Measurements from ENCODE around the gene ABCA2. TPM values are rescaled to one million over a fixed set of nuclear protein-coding genes. Genes with fewer than 3 reads are reported as not detected.

ABCA2 gene
- total and polyA plus RNA-seq, 9 of the 15 experiments (the other 6 are each of a cell fraction or from before 2014, with no cell fraction given), result 0.69 to 16.3 (median 6.1) TPM; not detected in 2

DNA sequence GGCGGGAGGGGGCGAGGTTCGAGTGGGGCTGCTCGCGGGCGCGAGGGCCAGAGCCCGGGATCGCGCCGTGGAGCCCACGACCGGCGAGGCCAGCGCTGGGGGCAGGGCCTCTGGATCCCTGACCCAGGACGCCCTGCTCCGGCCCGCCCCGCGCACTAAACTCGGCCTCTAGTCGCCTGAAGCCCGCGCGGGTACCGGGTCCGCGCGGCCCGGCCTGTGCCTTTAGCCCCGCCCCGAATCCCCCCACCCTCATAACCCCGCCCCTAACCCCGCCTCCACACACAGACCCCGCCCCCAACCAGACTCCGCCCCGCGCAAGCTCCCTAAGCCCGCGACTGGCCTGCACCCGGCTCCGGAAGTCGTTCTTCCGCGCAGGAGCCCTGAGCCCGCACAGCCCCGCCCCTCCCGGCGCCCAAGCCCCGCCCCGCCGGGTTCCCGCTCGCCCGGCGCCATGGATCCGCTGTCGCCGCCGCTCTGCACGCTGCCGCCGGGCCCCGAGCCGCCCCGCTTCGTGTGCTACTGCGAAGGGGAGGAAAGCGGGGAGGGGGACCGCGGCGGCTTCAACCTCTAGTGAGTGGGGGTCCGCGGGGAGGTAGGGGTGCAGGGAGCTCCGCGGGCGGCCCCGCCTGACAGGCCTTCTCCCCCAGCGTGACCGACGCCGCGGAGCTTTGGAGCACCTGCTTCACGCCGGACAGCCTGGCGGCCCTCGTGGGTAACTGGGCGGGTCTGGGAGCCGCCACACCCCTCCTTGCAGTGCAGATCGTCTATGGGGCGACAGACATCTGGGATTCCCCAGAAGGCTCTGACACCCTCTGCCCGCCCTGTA, 35.8 kb downstream of the ABCA2 start, which contains the start of gene PAXX (continued):
- TF ChIP-seq CHD7 (IDR thresholded peaks at IDR 0.05; ENCODE audit: low read depth, low read length), result no peak
- TF ChIP-seq ZNF354B (CRISPR knock-in tag; IDR thresholded peaks at IDR 0.05), result no peak
- peak; percentile 77 to 90; a peak in 3 of 4 replicates for TF ChIP-seq SIN3A (IDR thresholded peaks at IDR 0.05; ENCODE audit: borderline replicate concordance in 2 of 2, control insufficient read depth in 1 of 2, low read depth in 2 of 2, low read length in 2 of 2)
- no peak for TF ChIP-seq ERF (CRISPR knock-in tag; IDR thresholded peaks at IDR 0.05)
- no peak for TF ChIP-seq ELK3 (CRISPR knock-in tag; IDR thresholded peaks at IDR 0.05)
- TF ChIP-seq ZFX (CRISPR knock-in tag; IDR thresholded peaks at IDR 0.05), result peak; percentile 84
- no peak for TF ChIP-seq LEF1 (IDR thresholded peaks at IDR 0.05)
- no peak for TF ChIP-seq ATF6 (CRISPR knock-in tag; IDR thresholded peaks at IDR 0.05)
- no peak for TF ChIP-seq SMARCA4 (IDR thresholded peaks at IDR 0.05)
- no peak for TF ChIP-seq ZFP36 (IDR thresholded peaks at IDR 0.05; ENCODE audit: low read depth, low read length, partially characterized antibody)
- TF ChIP-seq FOXA3 (CRISPR knock-in tag; conservative IDR thresholded peaks at IDR 0.05 in 1 of 2, IDR thresholded peaks at IDR 0.05 in 1 of 2), result peak in 1 of 2 experiments; percentile 63; a peak in 1 of 4 replicates
- no peak for TF ChIP-seq RAD21 (CRISPR knock-in tag; conservative IDR thresholded peaks at IDR 0.05 in 1 of 2, IDR thresholded peaks at IDR 0.05 in 1 of 2)
